ENCODE measurements around the gene RAMP2. TPM values are rescaled to one million over a fixed set of nuclear protein-coding genes. Genes with fewer than 3 reads are reported as not detected.

The RAMP2 gene
- total RNA-seq (2014; rRNA removed) (not detected in 2 replicates), Bru-seq, nascent RNA (not detected), BruChase-seq, experiment 1, labeled RNA remaining after a 6-hour chase (not detected), BruChase-seq, experiment 2, labeled RNA remaining after a 2-hour chase (not detected)
- long read RNA-seq = 0 reads

- no TSS peak for BruUV-seq (replicated peaks)
- Histone ChIP-seq H3K27me3 (ENCODE audit: low read length) (no peaks in the 10 kb centered on the region), H3K4me3 (ENCODE audit: low read length) (peak within 1 kb of the TSS; percentile 49; the same call in 1 of the 2 replicates), H3K9me2 (replicated peaks; ENCODE audit: low read length) (no peaks in the 10 kb centered on the region), H3K9ac (ENCODE audit: low read length) (no peak within 1 kb of the TSS), H3F3A (ENCODE audit: low read length, unreplicated experiment) (no peaks in the 10 kb centered on the region), H3K79me2 (ENCODE audit: low read length) (no peaks in the 10 kb centered on the region), H3K27ac (ENCODE audit: low read length) (no peak within 1 kb of the TSS), H2AFZ (ENCODE audit: low read length) (peak within 1 kb of the TSS; percentile 57; the same call in 1 of the 2 replicates), H4K20me1 (ENCODE audit: low read length) (no peaks in the 10 kb centered on the region), H3K9me3 (ENCODE audit: low read length) (no peaks in the 10 kb centered on the region), H3K4me2 (ENCODE audit: low read length) (peak within 1 kb of the TSS; percentile 65), H3K36me3 (ENCODE audit: low read depth, low read length) (no peaks in the 10 kb centered on the region), H3K4me1 (ENCODE audit: insufficient read depth, low read length) (no peaks in the 10 kb centered on the region; the same call in 1 of the 2 replicates)
- TF ChIP-seq CTCF (conservative IDR thresholded peaks at IDR 0.05; ENCODE audit: low read depth, low read length) (no peak), EZH2 (IDR thresholded peaks at IDR 0.05; ENCODE audit: low read length, unreplicated experiment) (no peak), EZH2phosphoT487 (IDR thresholded peaks at IDR 0.05; ENCODE audit: borderline replicate concordance, low read length) (no peak)
- intact Hi-C loops (cut with micrococcal nuclease) = no loop called here
- ChIA-PET CTCF (no interaction called here), POLR2A (ENCODE audit: unreplicated experiment) (no interaction called here)
- no peak for DNase-seq
- ATAC-seq = peak; percentile 49
These were observed at the start of gene RAMP2 for GRCh38 chr17:42760652-42761581. RAMP2 (plus strand) TSS chr17:42761227; CDS start chr17:42761262, 35 bp downstream.

- CTCF ChIA-PET = no interaction called here
- H3K27me3 ChIP-seq (ENCODE audit: low read length) = no peaks in the 10 kb centered on the region
- POLR2A ChIA-PET (ENCODE audit: unreplicated experiment) = no interaction called here
- H3K4me3 ChIP-seq (ENCODE audit: low read length) = no peak overlapping the region
- H3K27ac ChIP-seq (ENCODE audit: low read length) = no peak overlapping the region
- BruUV-seq (replicated peaks) = no TSS peak
- peak; percentile 75 for TF ChIP-seq CTCF (conservative IDR thresholded peaks at IDR 0.05; ENCODE audit: low read depth, low read length)
- no peak for TF ChIP-seq EZH2 (IDR thresholded peaks at IDR 0.05; ENCODE audit: low read length, unreplicated experiment)
- H4K20me1 ChIP-seq (ENCODE audit: low read length) = no peaks in the 10 kb centered on the region
- ATAC-seq (peak; percentile 80), DNase-seq (peak; percentile 80)
- intact Hi-C loops (cut with micrococcal nuclease) = loop anchor here (1.0 kb wide), 2 partner anchors 42 to 103 kb away; partner anchors contain the start of gene BECN1
- H3K79me2 ChIP-seq (ENCODE audit: low read length) = no peaks in the 10 kb centered on the region
- H3K9me2 ChIP-seq (replicated peaks; ENCODE audit: low read length) = no peaks in the 10 kb centered on the region
- H3K9me3 ChIP-seq (ENCODE audit: low read length) = no peaks in the 10 kb centered on the region
- no peak overlapping the region for H3K9ac ChIP-seq (ENCODE audit: low read length)
- H3K36me3 ChIP-seq (ENCODE audit: low read depth, low read length) = peaks cover 3% of the 10 kb centered on the region; the same call in 1 of the 2 replicates
- H3F3A ChIP-seq (ENCODE audit: low read length, unreplicated experiment) = no peaks in the 10 kb centered on the region
- no peak overlapping the region for H2AFZ ChIP-seq (ENCODE audit: low read length)
- no peaks in the 10 kb centered on the region for H3K4me1 ChIP-seq (ENCODE audit: insufficient read depth, low read length)
- no peak overlapping the region for H3K4me2 ChIP-seq (ENCODE audit: low read length)
These were observed 39.9 kb upstream of the RAMP2 start for GRCh38 chr17:42720996-42721583.

All from PC-3 (cell line).